HepG2 (cell line): ENCODE measurements around the gene METAP1D. TPM values are rescaled to one million over a fixed set of nuclear protein-coding genes. Genes with fewer than 3 reads are reported as not detected.

Experiments
- ATAC-seq: fragments of 200-7000 bp; cut with Tn5 transposase; 3 replicates; pipeline ENCODE4 v1.9.1; 2020; ENCODE audit warnings: mild to moderate bottlenecking, moderate library complexity
- BruUV-seq: library from RNA; stranded (reverse); fragments of 400-500 nt; replicated peaks from 2 replicates; lab custom pipeline; 2021; lab: Mats Ljungman, UMichigan
- CTCF ChIA-PET: fragments of 300-600 bp; formaldehyde crosslinking; extraction: SDS; loops from one replicate; lab custom pipeline; 2021; ENCODE audit warnings: low total read pairs, inconsistent platforms, low intra/inter-chr PET ratio; lab: Yijun Ruan, JAX
- POLR2A ChIA-PET: fragments of 350-600 bp; sonication (Branson Sonifier 250); formaldehyde crosslinking; loops from one replicate; lab custom pipeline; 2020; ENCODE audit warnings: antibody characterized with exemption, inconsistent platforms; lab: Yijun Ruan, JAX
- DNase-seq: peaks from one replicate; pipeline ENCODE4 v3.0.0-alpha.2; 2015; ENCODE audit warnings: low spot score
- FAIRE-seq: peaks from 3 replicates; lab custom pipeline; 2011; peaks lifted over from hg19 to GRCh38; lab: Jason Lieb, UNC
- H2AFZ ChIP-seq: one replicate; pipeline ENCODE4 v1.6.1; 2011; ENCODE audit warnings: low read length, inconsistent platforms
- H3K27ac ChIP-seq: fragments of 300-600 bp; 3 replicates; pipeline ENCODE4 v1.8.0; 2011; ENCODE audit warnings: mixed run types, mild to moderate bottlenecking, mixed read lengths, low read length, inconsistent platforms; ENCODE audit not compliant: insufficient read depth; ENCODE audit errors: extremely low read length
- H3K27me3 ChIP-seq, 2 experiments: fragments of 200-600 bp in 1 of 2; 2 replicates in 1 of 2; 3 replicates in 1 of 2; pipeline versions ENCODE4 v1.6.0 to v1.8.0; 2011; ENCODE audit warnings: low read length in 2 of 2, mild to moderate bottlenecking in 2 of 2, moderate library complexity in 2 of 2, inconsistent platforms in 1 of 2; ENCODE audit not compliant: insufficient read depth in 2 of 2, control insufficient read depth in 1 of 2
- H3K36me3 ChIP-seq, 2 experiments: fragments of 200-600 bp in 1 of 2; replicated peaks in 1 of 2; 2 replicates in 1 of 2; 3 replicates in 1 of 2; pipeline versions ENCODE4 v1.5.1 to v1.8.0; 2011; ENCODE audit warnings: low read length in 2 of 2, inconsistent platforms in 1 of 2; ENCODE audit not compliant: insufficient read depth in 2 of 2, control insufficient read depth in 1 of 2
- H3K4me1 ChIP-seq: 2 replicates; pipeline ENCODE4 v1.5.1; 2012; ENCODE audit warnings: low read length, inconsistent platforms; ENCODE audit not compliant: insufficient read depth
- H3K4me2 ChIP-seq: 2 replicates; pipeline ENCODE4 v1.6.0; 2011; ENCODE audit warnings: low read depth, low read length, inconsistent platforms
- H3K4me3 ChIP-seq, 3 experiments: fragments of 200-600 bp in 1 of 3; sonication (generic), shearing (Covaris generic) in 1 of 3; replicated peaks in 1 of 3; 2 replicates each; pipeline ENCODE4 v1.5.1; 2011 to 2016; ENCODE audit warnings: low read length in 3 of 3, inconsistent platforms in 2 of 3, low read depth in 2 of 3, mild to moderate bottlenecking in 2 of 3, control low read depth in 1 of 3, mixed read lengths in 1 of 3; ENCODE audit not compliant: insufficient read depth in 1 of 3
- H3K79me2 ChIP-seq: one replicate; pipeline ENCODE4 v1.6.1; 2011; ENCODE audit warnings: low read length, inconsistent platforms; ENCODE audit not compliant: insufficient read depth
- H3K9ac ChIP-seq: 2 replicates; pipeline ENCODE4 v1.6.0; 2011; ENCODE audit warnings: mild to moderate bottlenecking, low read depth, low read length, inconsistent platforms; ENCODE audit not compliant: insufficient read depth
- H3K9me3 ChIP-seq: 2 replicates; pipeline ENCODE4 v1.5.1; 2012; ENCODE audit warnings: mild to moderate bottlenecking, low read length
- H4K20me1 ChIP-seq: 2 replicates; pipeline ENCODE4 v1.6.0; 2011; ENCODE audit warnings: inconsistent platforms, mild to moderate bottlenecking, low read length, moderate library complexity; ENCODE audit not compliant: insufficient read depth
- ATRX ChIP-seq: sonication (generic); formaldehyde crosslinking; IDR thresholded peaks from 2 replicates; pipeline ENCODE4 v1.4.0; 2020; ENCODE audit warnings: missing genetic modification reagents, borderline replicate concordance
- NFIB ChIP-seq: sonication (generic); formaldehyde crosslinking; IDR thresholded peaks from 2 replicates; pipeline ENCODE4 v1.9.0; 2021; ENCODE audit warnings: missing genetic modification reagents, mild to moderate bottlenecking, borderline replicate concordance
- PAX8 ChIP-seq: sonication (generic); formaldehyde crosslinking; IDR thresholded peaks from 2 replicates; pipeline ENCODE4 v1.8.0; 2022; ENCODE audit warnings: mild to moderate bottlenecking, missing genetic modification reagents, borderline replicate concordance
- RFX1 ChIP-seq: fragments of 450-650 bp; IDR thresholded peaks from 2 replicates; pipeline ENCODE4 v1.6.1; 2017
- ZMYM2 ChIP-seq: sonication (generic); formaldehyde crosslinking; IDR thresholded peaks from 2 replicates; pipeline ENCODE4 v1.8.0; 2022; ENCODE audit warnings: mild to moderate bottlenecking, missing genetic modification reagents
- ZNF354B ChIP-seq: sonication (generic); formaldehyde crosslinking; IDR thresholded peaks from 2 replicates; pipeline ENCODE4 v1.8.0; 2022; ENCODE audit warnings: mild to moderate bottlenecking, missing genetic modification reagents
- ZNF563 ChIP-seq: sonication (generic); formaldehyde crosslinking; IDR thresholded peaks from 2 replicates; pipeline ENCODE4 v1.8.0; 2022; ENCODE audit warnings: mild to moderate bottlenecking, moderate library complexity, missing genetic modification reagents
- ZNF614 ChIP-seq: IDR thresholded peaks from 2 replicates; pipeline ENCODE4 v1.6.1; 2018; ENCODE audit warnings: missing biosample characterization, missing genetic modification reagents, inconsistent platforms, borderline replicate concordance
- ZNF616 ChIP-seq: sonication (generic); formaldehyde crosslinking; IDR thresholded peaks from 2 replicates; pipeline ENCODE4 v1.5.0; 2020; ENCODE audit warnings: low read depth, mild to moderate bottlenecking, missing genetic modification reagents
- WGBS: methylation state at CpG from one replicate; pipeline ENCODE4 v1.1.6; 2017; ENCODE audit warnings: low lambda C conversion rate; 5-methylcytosine and 5-hydroxymethylcytosine counted together
- in situ Hi-C: cut with HindIII; loops from 2 replicates; pipeline ENCODE4 v1.10.0; 2017; ENCODE audit warnings: low pct_unique_long_range_greater_than_20kb; ENCODE audit not compliant: extremely low pct_ligation_motif_present
- intact Hi-C: fragments of 100-400 bp; cut with micrococcal nuclease; formaldehyde crosslinking; loops from one replicate; pipeline ENCODE4 v1.10.0; 2022; ENCODE audit not compliant: unreplicated experiment
- polyA plus RNA-seq, 8 experiments: library from polyadenylated mRNA; depleted of rRNA in 3 of 8; stranded (reverse) in 7 of 8; unstranded in 1 of 8; fragments of >200 nt; fragmentation: Illumina TruSeq in 4 of 8; extraction: Trizol in 4 of 8; gene quantifications; 2 replicates each; pipeline versions ENCODE4 v1.2.1 to v1.2.3, GENCODE V29; 2011 to 2016; ENCODE audit warnings: low read depth in 4 of 8, missing spikeins in 1 of 8, mixed read lengths in 1 of 8; ENCODE audit not compliant: insufficient read depth in 1 of 8
- total RNA-seq, 5 experiments: library from RNA; depleted of rRNA; stranded (reverse); fragments of >200 nt; fragmentation: Illumina TruSeq; extraction: Trizol; gene quantifications; 2 replicates each; pipeline ENCODE4 v1.2.3, GENCODE V29; 2016; ENCODE audit warnings: low read depth in 1 of 5
- TF ChIP-seq, protein P1 (sequence below): sonication (generic); formaldehyde crosslinking; IDR thresholded peaks from 2 replicates; pipeline ENCODE4 v1.4.0; 2020; ENCODE audit warnings: missing genetic modification reagents
- TF ChIP-seq, protein P2 (sequence below): sonication (generic); formaldehyde crosslinking; IDR thresholded peaks from 2 replicates; pipeline ENCODE4 v1.5.0; 2020; ENCODE audit warnings: missing genetic modification reagents, mild to moderate bottlenecking, borderline replicate concordance
- TF ChIP-seq, protein P3 (sequence below): sonication (generic); formaldehyde crosslinking; IDR thresholded peaks from 2 replicates; pipeline ENCODE4 v1.4.0; 2020; ENCODE audit warnings: mild to moderate bottlenecking, low read depth, missing genetic modification reagents
- TF ChIP-seq, protein P4 (sequence below): sonication (generic); formaldehyde crosslinking; IDR thresholded peaks from 2 replicates; pipeline ENCODE4 v1.5.0; 2020; ENCODE audit warnings: missing genetic modification reagents, mild to moderate bottlenecking, borderline replicate concordance

Gene METAP1D
- total and polyA plus RNA-seq, 2 of the 13 experiments (the other 11 are each of a cell fraction or from before 2014, with no cell fraction given), result 14.7 to 21.6 TPM

DNA sequence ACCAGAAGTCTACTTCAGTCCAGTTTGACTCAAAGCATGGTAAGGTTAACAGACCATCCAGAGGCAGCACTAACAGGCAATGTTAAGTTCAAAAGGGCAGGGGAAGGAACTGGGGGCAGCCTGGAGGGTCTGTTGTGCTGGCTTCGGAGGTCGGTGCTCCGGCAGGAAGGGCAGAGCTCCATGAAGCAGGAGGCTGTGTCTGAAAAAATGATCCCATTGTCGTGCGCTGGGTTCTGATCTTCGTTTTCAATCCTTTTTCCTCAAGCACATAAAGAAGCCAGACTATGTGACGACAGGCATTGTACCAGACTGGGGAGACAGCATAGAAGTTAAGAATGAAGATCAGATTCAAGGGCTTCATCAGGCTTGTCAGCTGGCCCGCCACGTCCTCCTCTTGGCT, 63.7 kb downstream of the METAP1D start:
- Histone ChIP-seq H3K9me3 (no peaks in the 10 kb centered on the region), H3K4me1 (peaks cover 5% of the 10 kb centered on the region; the same call in 1 of the 2 replicates), H2AFZ (no peak overlapping the region), H4K20me1 (no peaks in the 10 kb centered on the region), H3K27ac (no peak overlapping the region), H3K36me3 (peaks cover 3 to 5% of the 10 kb centered on the region in 2 experiments; a peak in 4 of 5 replicates), H3K27me3 (no peaks in the 10 kb centered on the region), H3K4me2 (no peak overlapping the region), H3K9ac (no peak overlapping the region), H3K79me2 (no peaks in the 10 kb centered on the region), H3K4me3 (no peak overlapping the region)
- POLR2A ChIA-PET, result interaction anchor here (1.5 kb wide), 1 partner anchor 11 kb away, joined by 4 read pairs; no protein-coding TSS in a partner anchor
- no TSS peak for BruUV-seq
- in situ Hi-C loops (no loop called here), intact Hi-C loops (no loop called here)
- FAIRE-seq (no peak), DNase-seq (no peak), ATAC-seq (no peak)
- WGBS, result 91% methylated on average over 9 of the region's 9 CpGs
- CTCF ChIA-PET, result no interaction called here
- TF ChIP-seq ZNF563 (CRISPR knock-in tag), result no peak
- TF ChIP-seq, protein P1, sequence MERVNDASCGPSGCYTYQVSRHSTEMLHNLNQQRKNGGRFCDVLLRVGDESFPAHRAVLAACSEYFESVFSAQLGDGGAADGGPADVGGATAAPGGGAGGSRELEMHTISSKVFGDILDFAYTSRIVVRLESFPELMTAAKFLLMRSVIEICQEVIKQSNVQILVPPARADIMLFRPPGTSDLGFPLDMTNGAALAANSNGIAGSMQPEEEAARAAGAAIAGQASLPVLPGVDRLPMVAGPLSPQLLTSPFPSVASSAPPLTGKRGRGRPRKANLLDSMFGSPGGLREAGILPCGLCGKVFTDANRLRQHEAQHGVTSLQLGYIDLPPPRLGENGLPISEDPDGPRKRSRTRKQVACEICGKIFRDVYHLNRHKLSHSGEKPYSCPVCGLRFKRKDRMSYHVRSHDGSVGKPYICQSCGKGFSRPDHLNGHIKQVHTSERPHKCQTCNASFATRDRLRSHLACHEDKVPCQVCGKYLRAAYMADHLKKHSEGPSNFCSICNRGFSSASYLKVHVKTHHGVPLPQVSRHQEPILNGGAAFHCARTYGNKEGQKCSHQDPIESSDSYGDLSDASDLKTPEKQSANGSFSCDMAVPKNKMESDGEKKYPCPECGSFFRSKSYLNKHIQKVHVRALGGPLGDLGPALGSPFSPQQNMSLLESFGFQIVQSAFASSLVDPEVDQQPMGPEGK, result no peak
- TF ChIP-seq ZNF614, result no peak
- no peak for TF ChIP-seq ATRX (CRISPR knock-in tag)
- TF ChIP-seq NFIB, result no peak
- TF ChIP-seq PAX8 (CRISPR knock-in tag), result no peak
- TF ChIP-seq, protein P2, sequence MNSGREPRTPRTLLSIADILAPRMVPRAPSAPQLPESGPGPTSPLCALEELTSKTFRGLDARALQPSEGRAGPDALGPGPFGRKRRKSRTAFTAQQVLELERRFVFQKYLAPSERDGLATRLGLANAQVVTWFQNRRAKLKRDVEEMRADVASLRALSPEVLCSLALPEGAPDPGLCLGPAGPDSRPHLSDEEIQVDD (CRISPR knock-in tag), result no peak
- no peak for TF ChIP-seq RFX1
- no peak for TF ChIP-seq ZNF616 (CRISPR knock-in tag)
- no peak for TF ChIP-seq ZNF354B
- TF ChIP-seq, protein P3, sequence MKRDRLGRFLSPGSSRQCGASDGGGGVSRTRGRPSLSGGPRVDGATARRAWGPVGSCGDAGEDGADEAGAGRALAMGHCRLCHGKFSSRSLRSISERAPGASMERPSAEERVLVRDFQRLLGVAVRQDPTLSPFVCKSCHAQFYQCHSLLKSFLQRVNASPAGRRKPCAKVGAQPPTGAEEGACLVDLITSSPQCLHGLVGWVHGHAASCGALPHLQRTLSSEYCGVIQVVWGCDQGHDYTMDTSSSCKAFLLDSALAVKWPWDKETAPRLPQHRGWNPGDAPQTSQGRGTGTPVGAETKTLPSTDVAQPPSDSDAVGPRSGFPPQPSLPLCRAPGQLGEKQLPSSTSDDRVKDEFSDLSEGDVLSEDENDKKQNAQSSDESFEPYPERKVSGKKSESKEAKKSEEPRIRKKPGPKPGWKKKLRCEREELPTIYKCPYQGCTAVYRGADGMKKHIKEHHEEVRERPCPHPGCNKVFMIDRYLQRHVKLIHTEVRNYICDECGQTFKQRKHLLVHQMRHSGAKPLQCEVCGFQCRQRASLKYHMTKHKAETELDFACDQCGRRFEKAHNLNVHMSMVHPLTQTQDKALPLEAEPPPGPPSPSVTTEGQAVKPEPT (CRISPR knock-in tag), result no peak
- no peak for TF ChIP-seq ZMYM2 (CRISPR knock-in tag)
- TF ChIP-seq, protein P4, sequence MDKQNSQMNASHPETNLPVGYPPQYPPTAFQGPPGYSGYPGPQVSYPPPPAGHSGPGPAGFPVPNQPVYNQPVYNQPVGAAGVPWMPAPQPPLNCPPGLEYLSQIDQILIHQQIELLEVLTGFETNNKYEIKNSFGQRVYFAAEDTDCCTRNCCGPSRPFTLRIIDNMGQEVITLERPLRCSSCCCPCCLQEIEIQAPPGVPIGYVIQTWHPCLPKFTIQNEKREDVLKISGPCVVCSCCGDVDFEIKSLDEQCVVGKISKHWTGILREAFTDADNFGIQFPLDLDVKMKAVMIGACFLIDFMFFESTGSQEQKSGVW (CRISPR knock-in tag), result no peak
